Non-pigmented ciliary epithelial cell (primary cell): Measurements from ENCODE around the gene ATP2B3.

Source experiments
- DNase-seq: peaks from one replicate; pipeline ENCODE4 v3.0.0-alpha.2; 2010; ENCODE audit warnings: low read depth

The ATP2B3 gene

DNA sequence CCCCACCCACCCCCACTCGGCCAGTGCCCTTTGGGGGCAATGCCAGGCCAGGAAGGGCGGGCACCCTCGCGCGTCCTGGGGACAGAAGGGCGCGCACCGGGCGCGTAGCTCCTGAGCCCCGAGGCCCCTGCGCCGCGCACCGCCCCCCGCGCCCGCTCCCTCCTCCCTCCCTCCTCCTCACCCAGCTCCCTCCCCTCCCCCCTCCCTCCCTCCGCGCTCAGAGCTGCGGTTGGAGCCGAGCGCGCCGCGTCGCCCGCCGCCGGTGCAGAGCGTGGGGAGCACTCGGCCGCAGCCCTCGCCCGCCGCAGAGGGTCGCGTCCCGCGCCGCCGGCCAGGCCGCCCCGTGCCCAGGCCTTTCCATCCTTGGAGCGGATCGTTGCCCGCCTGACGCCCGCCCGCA, at the start of gene ATP2B3:
TSS of gene ATP2B3 (plus strand) at position 220 of the 400 bp plus-strand sequence. CDS start 18,606 bp downstream, outside the sequence.
- no peak for DNase-seq

DNA sequence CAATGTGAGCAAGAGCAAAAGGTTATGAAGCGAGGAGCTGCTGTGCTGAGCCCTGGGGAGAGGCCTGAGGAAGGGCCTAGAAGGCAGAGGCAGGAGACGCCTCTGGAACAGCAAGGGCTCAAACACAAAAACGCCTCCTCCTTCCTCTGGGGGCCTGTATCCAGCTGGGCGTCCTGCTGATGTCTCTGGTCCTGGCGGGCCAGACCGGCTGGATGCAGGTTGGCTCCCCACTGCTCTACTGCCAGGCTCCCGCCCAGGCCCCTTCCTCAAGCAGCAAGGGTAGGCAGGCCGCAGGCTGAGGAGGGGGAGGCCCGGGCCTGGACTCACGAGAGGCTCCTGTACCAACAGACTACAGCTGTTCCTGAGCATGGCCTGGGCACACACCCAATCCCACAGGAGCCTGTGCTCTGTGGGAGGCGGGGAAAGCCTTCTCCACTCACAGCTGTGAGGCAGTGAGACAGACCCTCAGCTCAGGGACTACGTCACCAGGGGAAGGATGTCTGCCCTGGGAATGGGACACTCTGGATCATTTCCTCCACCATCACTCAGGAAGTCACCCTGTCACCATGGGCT, 49.3 kb upstream of the ATP2B3 start:
- DNase-seq, result no peak

DNA sequence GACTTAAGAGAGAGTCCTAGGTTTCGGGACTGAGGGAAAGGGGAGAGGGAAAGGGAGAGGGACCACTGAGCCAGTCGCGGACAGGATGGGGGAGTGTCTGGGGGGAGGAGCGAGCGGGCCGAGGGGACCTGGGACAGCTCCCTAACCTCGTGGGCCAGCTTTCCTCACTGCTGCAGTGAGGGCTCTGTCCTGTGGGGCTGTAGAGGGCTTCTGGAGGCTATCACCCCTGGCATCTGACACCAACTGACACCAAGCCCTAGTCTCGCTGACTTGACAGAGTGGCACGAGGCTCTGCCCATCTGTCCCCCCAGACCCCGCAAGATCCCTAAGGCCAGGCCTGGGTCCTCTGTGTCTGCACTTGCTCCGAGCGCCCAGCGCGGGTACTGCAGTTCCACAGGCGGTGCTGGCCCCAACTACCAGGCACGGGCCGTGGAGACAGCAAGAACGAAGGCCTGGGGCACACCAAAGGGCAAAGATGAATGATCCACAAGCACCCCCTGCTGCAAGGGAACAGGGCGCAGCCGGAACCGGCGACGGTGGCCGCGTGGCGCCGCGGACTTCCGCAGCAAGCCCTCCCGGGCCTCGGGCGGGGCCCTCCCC, 47.5 kb upstream of the ATP2B3 start:
- DNase-seq, result no peak

DNA sequence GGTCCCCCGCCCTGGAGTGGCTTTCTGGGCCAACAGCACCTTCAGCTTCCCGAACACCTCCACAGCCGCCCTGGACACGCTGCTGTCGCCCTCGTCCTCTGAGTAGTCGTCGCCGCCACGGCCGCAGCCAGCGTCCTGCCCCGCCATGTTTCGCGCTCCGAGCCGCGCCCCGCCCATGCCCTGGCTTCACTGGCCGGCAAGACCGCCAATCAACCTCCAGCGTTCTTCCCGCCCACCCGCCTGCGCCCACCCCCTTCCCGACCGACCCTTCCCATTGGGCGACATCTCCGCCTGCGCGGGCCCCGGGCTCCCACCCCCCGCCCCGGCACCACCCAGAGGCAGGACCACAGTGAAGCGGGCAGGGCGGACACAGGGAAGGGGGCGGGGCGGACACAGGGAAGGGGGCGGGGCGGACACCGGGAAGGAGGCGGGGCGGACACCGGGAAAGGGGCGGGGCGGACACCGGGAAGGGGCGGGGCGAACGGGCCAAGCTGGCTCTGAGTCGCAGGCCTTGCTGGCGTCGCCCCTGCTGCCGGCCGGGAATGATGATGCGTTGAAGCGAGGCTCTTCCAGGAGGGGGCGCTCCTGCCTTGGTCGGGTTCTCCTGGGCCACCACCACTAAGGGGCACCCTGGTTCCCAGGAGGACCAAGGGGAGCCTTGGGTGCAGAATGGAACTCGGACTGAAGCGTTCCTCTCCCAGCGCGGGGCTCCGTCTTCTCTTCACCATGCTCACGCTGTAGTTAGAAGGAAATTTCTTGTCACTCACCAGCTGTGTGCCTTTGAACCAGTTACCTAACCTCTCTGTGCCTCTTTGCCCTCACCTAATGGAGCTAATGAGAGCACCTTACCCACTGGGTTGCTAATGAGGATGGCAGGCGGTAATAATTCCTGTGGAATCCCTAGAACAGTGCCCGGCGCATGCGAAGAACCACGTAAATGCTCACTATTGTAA, 46.8 kb upstream of the ATP2B3 start, which contains the start of gene HAUS7:
TSS of gene HAUS7 (minus strand) at position 166 of the 953 bp plus-strand sequence. CDS start at position 147, 19 bp downstream.
- DNase-seq, result peak; percentile 32

DNA sequence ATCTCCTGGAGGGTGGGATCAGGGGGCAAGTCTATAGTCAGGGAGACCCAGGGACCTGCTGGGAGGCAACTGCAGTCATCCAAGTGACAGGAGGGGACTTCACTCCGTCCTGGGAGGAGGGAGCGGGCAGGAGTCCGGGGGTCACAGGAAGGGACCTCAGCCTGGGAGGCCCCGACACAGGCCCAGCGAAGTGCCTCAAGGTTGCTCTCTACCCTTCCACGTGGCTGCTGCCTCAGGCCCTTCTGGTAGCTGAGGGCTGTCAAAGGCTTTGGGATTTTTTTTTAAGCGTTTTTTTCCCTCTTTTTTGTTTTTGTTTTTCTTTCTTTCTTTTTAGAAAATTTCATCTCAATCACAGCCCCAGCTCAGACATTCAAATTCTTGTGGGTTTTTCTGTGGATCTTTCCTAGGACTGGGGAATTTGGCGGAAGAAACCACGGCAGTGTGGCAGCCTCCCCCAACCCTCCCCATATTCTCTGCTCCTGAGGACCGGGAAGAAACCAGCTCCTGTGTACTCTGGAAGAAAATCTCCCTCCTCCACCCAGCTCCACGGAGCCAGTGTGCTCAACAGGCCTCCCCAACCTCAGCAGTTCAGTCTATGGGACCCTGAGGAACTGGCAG, 45.7 kb upstream of the ATP2B3 start:
- no peak for DNase-seq

DNA sequence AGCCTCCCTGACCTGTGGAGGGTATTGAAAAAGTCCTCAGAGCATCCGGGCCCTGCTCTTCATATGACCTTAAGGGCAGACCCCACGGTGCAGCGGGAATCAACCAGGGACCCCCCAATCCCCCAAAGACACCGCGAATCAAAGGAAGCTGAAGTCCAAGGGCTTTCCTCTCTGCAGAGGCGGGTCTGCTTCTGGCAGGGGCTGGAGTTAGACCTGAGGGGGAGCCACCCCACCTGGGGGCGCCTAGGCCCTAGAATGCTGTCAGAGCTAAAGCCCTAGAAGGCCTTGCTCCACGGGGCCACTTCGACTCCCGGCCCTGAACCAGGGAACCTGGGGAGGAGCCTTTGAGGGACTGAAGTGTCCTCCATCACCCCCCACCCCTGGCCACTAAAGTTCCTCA, 44.3 kb upstream of the ATP2B3 start:
- DNase-seq, result no peak

DNA sequence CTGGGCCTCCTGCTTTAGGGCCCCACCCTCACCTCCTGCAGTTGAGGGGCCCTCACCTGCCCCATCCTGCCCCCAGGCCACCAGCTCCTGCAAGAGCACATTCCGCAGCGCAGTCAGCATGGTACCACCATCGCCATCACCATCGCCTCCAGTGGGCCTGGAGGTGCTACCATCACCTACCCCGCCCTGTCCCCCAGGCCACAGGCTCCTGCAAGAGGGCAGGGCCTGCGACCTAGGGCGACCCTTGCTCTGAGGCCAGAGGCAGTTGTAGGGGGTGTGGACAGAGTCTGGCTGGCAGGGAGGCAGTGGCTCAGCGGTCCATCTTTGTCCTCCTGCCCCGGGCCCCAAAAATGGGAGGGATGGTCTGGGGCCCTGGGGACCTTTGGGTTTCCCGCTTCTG, 43.2 kb upstream of the ATP2B3 start:
- DNase-seq, result no peak

DNA sequence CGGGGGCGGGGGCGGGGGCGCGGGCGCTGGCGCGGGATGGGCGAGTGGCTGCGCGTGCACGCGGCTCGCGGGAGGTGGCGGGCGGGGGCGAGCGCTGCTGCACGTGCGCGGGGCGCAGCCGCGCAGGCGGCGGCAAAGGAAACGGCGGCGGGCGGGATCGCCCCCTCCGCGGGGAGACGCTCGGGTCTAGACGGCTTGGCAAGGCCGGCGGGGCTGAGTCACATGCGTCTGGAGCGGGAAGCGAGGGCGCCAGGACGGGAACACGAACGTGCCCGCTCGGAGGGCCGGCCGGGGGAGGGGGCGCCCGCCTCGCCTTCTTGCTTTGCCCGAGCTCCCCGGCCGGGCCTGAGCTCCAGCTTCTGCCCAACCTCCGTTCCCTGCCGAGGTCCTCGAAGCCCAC, 42.7 kb upstream of the ATP2B3 start:
- no peak for DNase-seq

DNA sequence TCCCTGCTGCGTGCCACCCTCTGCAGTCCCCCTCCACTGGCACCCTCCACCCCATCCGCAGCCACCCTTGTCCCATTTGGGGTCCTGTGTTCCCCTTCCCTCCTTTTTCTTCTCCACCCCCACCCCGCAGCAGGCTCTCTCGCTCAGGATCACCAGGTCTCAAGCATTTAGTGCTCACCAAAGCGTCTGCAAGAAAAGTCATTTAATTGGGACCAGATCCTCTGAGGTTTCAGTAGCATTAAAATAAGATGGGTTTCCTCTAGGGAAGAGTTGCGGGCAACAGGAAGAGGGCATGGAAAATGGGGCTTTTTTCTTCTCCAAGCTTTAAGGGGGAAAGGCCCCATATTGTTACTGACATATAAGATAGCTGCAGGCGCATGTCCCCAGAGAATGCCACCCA, 42.2 kb upstream of the ATP2B3 start:
- no peak for DNase-seq

DNA sequence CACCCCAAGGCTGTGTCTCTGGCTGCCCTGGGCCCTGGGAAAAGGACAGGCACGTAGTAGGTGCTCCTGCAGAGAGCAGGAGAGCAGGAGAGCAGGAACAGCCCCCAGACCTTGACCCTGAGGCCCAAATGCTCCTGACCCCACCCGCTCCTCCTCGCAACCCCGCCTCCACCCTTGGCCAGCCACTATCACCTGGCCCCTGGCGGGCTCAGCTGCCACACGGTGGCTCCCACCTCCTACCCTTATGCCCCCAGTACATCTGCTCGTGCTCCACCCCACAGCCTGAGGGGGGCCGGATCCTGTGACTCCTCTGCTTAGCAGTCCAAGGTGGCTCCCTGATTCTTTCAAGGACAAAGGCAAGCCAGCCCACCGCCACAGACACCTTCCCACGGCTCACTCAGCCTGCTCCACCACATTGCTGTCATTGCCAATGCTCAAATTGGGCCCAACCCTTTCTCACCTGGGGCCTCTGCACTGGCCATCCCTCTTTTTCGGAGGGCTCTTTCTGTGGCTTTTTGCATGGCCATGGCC, 41.6 kb upstream of the ATP2B3 start:
- no peak for DNase-seq

DNA sequence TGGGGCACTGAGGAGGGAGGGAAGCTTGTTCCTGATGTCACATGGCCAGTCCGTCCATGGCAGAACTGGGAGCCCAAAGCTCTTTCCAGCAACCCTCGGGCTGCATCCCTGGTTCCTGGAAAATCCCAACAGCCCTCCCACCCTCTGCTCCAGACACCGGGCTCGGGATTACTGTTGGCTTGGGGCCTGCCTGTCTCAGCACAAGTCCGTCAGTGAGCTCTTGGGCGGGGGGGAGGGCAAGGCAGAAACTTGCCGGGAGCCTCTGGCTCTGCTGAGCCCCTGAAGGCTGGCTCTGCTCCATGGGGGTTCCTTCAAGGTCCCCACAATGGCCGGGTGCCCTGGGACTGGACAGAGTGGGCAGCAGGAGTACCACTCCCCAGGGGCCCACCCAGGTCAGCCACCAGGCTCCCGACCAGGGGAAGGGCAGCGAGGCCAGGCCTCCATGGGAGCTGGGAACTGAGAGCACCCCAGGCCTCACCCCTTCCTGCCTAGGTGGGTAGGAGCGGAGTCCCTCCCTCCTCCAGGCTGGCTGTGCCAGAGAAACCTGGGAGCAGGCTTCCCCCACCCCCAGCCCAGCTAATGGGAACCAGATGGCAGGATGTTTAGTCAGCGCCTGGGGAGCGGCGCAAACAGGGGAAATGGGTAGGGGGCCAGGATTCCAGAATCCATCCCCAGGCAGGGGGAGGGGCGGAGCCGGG, 40.6 kb upstream of the ATP2B3 start:
- DNase-seq, result no peak

DNA sequence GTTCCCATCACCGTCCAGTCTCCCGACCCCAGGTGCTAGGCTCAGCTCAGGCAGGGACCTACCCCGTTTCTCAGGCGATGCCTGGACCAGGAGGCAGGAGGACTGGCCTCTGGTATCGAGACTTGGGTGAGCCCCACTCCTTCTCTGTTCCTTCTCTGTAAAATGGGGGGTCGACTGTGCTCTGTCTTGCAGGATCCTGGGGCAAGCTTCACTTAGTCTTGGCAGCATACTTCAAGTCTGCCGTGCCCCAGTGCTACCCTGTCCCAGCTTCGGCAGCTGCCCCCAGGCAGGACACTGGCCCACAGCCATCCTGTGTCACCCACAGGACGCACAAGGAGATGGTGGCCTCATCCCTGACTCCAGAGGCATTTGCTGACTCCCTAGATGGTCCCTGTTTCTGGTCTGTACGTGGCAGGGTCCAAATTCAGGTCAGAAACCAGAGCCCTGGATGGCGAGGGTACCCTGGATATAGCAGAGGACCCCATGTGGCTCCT, 40.0 kb upstream of the ATP2B3 start:
- DNase-seq, result no peak

DNA sequence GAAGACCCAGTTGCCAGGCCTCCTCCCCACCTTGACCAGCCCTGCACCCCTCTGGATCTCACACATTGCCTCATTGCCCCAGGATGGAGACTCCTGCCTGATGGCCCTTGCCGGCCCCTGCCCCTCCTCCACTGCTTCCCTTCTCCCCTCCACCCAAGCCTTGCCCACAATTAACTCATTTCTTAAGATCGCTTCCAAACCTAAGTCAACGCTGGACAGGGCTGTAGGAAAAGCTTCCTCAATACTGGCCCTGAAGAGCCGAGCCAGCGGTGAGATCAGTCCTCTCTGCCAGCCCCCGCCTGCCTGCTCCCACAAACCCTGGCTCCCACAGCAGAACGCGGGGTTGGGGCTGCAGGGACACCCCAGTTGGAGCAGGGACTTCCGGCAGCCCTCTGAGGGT, 39.5 kb upstream of the ATP2B3 start:
- DNase-seq, result no peak

DNA sequence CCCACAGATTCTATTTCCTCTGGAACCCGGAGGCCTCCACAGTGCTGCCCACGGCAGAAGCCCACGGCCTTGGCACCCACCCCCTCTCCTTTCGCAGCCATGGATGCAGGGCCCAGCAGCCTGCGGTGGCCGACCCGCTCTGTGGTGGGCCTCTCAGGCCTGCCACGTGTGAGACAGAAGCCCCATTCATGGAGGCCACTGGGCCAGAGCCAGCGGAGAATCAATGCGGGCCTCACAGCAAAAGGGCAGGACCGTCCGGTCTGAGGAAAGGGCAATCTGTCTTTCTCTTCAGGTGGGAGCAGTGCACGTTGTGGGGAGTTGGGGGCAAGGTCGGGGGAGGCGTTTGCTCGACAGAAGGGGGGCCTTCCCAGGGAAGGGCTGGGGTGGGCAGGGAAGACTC, 38.7 kb upstream of the ATP2B3 start:
- DNase-seq, result no peak

DNA sequence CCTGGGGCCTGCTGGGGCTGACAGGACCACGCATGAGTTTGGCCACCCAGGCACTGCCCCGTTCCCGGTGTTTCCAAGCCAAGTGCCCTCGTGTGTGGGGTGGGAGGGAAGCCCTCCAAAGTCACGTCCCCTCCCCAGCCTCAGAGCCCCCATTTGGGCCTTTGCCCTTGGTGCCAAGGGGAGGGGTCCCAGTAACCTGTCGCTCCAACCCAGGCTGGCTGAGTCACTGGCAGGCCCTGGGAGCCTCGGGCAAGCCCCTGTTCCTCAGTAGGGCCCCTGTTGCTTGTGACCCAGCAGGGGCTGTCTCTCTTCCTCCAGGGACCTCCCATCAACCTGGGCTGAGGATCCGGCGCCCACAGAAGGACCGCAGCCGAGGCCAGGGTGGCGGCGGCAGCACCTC, 36.4 kb upstream of the ATP2B3 start:
- DNase-seq, result no peak

DNA sequence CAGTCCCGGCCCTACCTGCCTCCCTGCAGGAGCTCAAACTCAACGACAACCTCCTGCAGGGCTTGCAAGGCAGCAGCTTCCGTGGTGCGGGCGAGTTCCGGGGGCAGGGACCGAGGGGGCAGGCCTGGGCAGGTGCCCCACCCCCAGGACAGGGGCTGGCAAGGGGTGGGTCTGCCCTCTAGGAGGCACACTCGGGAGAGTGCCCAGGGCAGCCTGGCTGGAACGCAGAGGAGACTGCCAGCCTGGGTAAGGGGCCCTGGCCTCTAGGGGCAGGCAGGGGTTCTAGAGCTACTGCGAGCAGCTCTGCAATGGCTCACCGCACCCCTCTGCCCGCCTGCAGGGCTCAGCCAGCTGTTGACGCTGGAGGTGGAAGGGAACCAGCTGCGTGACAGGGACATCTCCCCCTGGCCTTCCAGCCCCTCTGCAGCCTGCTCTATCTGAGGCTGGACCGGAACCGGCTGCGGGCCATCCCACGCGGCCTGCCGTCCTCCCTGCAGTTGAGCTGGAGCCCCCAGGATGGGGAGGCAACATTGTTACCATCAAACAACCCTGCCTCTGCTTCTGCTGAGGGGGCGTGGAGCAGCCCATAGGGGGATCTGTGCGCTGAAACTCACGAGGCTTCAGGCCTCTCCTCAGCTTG, 34.9 kb upstream of the ATP2B3 start:
- DNase-seq, result no peak

DNA sequence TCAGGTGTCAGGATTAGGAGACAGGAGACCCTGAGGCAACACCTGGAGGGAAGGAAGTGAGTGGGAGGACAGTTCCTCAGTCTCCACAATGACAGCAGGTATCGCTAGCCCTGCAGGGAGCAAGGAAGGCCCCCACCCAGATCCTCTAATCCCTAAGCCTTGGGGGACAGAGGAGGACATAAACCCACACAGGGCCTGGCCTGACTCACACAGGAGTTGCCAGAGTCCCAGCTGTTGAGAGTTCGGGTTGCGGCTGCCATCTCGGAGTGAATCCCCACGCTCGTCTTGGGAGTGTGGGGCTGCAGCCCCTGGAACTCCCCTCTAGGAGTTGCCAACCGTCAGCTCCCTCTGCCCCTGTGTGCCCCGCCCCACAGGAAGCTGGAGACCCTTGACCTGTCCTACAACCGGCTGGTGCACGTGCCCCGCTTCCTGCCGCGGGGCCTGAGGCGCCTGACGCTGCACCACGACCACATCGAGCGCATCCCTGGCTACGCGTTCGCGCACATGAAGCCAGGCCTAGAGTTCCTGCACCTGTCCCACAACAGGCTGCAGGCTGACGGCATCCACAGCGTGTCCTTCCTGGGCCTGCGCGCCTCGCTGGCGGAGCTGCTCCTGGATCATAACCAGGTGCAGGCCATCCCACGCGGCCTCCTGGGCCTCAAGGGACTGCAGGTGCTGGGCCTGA, 31.9 kb upstream of the ATP2B3 start:
- no peak for DNase-seq

DNA sequence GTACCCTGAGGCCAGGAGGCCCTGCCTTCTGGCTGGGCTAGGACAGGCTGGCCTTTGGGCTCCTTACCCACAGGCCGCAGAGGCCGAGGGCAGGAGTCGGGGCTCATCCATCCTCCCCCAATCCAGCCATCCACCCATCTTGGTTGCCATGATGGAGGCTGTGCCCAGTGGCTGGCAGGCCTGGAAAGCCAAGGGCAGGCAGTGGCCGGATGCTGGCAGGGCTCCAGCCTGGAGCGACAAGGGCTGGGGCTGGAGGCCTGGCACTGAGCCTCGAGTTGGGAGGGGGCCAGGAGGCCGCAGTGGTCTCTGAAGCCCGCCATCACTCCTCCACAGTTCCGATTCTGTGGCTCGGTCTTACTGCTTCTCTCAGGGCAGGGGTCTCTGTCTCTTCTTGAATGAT, 31.3 kb upstream of the ATP2B3 start:
- DNase-seq, result no peak

DNA sequence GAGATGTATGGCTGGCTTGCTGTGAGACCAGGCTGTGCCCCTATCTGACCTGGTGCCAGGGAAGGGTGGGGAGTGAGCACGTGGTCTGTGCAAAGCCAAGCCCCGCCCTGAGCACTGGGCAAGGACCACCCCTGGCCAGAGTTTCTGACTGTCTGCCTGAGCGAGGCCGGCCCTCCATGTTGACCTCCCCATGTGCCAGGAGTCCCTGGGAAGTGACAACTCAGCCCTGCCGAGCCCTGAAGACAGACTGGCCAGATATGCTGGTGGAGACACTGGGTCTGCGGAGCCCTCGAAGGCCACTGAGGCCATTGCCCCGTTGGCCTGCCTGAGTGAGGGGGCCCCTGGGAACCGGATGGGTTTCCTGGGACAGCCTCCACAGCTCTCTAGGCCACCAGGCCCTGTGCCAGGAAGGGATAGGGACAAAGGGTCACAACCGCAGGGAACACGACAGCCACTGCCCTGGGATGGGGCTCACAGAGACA, 29.8 kb upstream of the ATP2B3 start:
- DNase-seq, result no peak

DNA sequence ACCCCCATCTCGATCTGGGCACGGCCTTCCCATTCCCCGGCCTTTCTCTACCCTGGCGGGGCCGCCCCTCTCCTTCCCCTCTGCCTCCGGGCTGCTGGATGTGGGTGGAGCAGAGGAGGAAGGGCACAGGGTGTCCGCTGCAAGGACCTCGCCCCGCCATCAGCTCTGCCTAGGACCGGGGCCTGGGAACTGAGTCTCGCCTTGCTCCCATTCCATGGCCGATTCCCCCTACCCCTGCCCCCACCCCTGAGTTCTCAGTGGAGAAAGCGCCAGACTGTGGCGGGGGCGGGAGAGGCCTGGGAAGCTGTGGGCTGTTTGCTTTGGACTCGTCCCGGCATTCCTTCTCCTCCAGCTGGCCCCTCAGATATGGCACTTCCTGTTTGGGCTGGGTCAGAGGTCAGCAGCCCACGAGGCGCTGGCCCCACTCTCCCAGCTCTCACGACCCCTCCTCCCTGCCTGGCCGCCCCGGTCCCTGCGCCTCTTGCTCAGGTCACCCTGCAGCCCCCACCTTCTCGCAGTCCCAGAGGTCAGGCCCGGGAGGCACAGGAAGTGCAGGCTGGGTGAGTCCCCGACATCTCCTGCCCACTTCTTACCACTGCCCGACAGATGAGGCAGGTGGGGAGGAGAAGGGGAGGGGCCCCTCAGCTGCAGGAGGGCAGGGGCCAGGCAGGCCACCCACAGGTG, 29.1 kb upstream of the ATP2B3 start:
- DNase-seq, result no peak
